PC-9 (cell line): ENCODE measurements around the gene CCDC68.

Source experiments
- EZH2 ChIP-seq: fragments of 200-600 bp; sonication (generic); IDR thresholded peaks from 2 replicates; pipeline ENCODE4 v1.8.0; 2017; ENCODE audit warnings: antibody characterized with exemption, low read depth
- TF ChIP-seq, protein P1 (sequence below): fragments of 200-600 bp; sonication (generic); conservative IDR thresholded peaks from 2 replicates; pipeline ENCODE4 v1.6.1; 2017; ENCODE audit warnings: mixed run types, antibody characterized with exemption, mild to moderate bottlenecking, moderate library complexity

DNA sequence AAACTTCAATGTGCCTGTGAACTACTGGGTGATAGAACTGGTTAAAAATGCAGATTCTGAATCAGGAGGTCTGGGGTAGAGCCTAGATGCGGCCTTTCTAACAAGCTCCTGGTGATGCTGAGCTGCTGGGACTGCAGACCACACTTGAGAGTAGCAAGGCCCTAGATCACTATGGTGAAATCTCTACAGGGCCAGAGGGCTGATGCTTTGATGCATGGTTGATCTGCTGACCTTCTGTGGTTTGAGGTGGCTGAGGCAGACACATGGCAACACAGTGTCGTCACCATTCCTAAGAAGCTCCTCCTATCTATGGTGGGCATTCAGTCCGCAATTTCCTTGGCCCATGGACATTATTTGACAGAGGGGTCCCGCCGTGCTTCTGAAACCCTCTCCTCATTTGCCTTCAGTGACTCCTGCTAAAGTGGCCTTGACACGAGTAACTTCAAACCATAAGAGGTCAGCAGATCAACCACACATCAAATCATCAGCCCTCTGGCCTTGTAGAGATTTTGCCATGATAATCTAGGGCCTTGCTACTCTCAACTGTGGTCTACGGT, 19.8 kb downstream of the CCDC68 start:
- TF ChIP-seq, protein P1, sequence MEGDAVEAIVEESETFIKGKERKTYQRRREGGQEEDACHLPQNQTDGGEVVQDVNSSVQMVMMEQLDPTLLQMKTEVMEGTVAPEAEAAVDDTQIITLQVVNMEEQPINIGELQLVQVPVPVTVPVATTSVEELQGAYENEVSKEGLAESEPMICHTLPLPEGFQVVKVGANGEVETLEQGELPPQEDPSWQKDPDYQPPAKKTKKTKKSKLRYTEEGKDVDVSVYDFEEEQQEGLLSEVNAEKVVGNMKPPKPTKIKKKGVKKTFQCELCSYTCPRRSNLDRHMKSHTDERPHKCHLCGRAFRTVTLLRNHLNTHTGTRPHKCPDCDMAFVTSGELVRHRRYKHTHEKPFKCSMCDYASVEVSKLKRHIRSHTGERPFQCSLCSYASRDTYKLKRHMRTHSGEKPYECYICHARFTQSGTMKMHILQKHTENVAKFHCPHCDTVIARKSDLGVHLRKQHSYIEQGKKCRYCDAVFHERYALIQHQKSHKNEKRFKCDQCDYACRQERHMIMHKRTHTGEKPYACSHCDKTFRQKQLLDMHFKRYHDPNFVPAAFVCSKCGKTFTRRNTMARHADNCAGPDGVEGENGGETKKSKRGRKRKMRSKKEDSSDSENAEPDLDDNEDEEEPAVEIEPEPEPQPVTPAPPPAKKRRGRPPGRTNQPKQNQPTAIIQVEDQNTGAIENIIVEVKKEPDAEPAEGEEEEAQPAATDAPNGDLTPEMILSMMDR = no peak
- no peak for TF ChIP-seq EZH2
